Esophagus muscularis mucosa (tissue), 4 donors: ENCODE results near the gene CD22. TPM values are rescaled to one million over a fixed set of nuclear protein-coding genes. Genes with fewer than 3 reads are reported as not detected.

Experiments used
- DNase-seq: peaks from one replicate; pipeline ENCODE4 v3.0.0-alpha.2; 2017; ENCODE audit errors: extremely low spot score
- H3K27ac ChIP-seq, 4 donors: fragments of 200-600 bp; sonication (generic); replicated peaks in 1 of 4; 1 replicate in 3 of 4; 2 replicates in 1 of 4; pipeline ENCODE4 v1.5.1; 2016 to 2019; ENCODE audit warnings: mild to moderate bottlenecking in 1 of 4
- H3K27me3 ChIP-seq, 4 donors: fragments of 200-600 bp; sonication (generic); one replicate each; pipeline versions ENCODE4 v1.5.1 to v1.6.0; 2016 to 2019
- H3K36me3 ChIP-seq, 4 donors: fragments of 200-600 bp; sonication (generic); one replicate each; pipeline ENCODE4 v1.5.1; 2016 to 2019
- H3K4me1 ChIP-seq, 4 donors: fragments of 200-600 bp; sonication (generic); one replicate each; pipeline ENCODE4 v1.5.1; 2016 to 2019
- H3K4me3 ChIP-seq, 4 donors: fragments of 200-600 bp; sonication (generic); 1 replicate in 2 of 4; 2 replicates in 2 of 4; pipeline ENCODE4 v1.5.1; 2016 to 2019; ENCODE audit warnings: mild to moderate bottlenecking in 4 of 4, moderate library complexity in 1 of 4
- H3K9me3 ChIP-seq, 4 donors: fragments of 200-600 bp; sonication (generic); 1 replicate in 3 of 4; 2 replicates in 1 of 4; pipeline ENCODE4 v1.5.1; 2016 to 2019
- EP300 ChIP-seq: sonication (generic); formaldehyde crosslinking; IDR thresholded peaks from one replicate; pipeline ENCODE4 v1.6.1; 2017; ENCODE audit warnings: antibody characterized with exemption
- POLR2A ChIP-seq: fragments of 450-650 bp; IDR thresholded peaks from one replicate; pipeline ENCODE4 v1.6.1; 2017; ENCODE audit warnings: antibody characterized with exemption, moderate library complexity, mild to moderate bottlenecking, low read depth
- POLR2AphosphoS5 ChIP-seq, 2 donors: sonication (generic); formaldehyde crosslinking; IDR thresholded peaks; one replicate each; pipeline ENCODE4 v1.6.1; 2017; ENCODE audit warnings: antibody characterized with exemption in 2 of 2
- WGBS: methylation state at CpG from one replicate; pipeline ENCODE4 v1.1.5; 2018; 5-methylcytosine and 5-hydroxymethylcytosine counted together
- intact Hi-C: fragments of 100-400 bp; cut with DNase I; formaldehyde crosslinking; loops from one replicate; pipeline ENCODE4 v1.15.1; 2023
- total RNA-seq, 4 donors: library from RNA; depleted of rRNA; stranded (reverse); fragments of >200 nt; gene quantifications; one replicate each; pipeline versions ENCODE4 v1.1.0 to v1.2.1, GENCODE V29; 2016
- TF ChIP-seq, protein P1 (sequence below), 3 experiments: fragments of 200-600 bp in 2 of 3; fragments of 450-650 bp in 1 of 3; sonication (generic) in 2 of 3; IDR thresholded peaks; one replicate each; pipeline ENCODE4 v1.5.1; 2017 to 2019; ENCODE audit warnings: antibody characterized with exemption in 3 of 3, mild to moderate bottlenecking in 2 of 3, moderate library complexity in 1 of 3

CD22 gene
- total RNA-seq, 4 donors from 2014 or later = 2.3 to 12.5 (median 3.7) TPM

DNA sequence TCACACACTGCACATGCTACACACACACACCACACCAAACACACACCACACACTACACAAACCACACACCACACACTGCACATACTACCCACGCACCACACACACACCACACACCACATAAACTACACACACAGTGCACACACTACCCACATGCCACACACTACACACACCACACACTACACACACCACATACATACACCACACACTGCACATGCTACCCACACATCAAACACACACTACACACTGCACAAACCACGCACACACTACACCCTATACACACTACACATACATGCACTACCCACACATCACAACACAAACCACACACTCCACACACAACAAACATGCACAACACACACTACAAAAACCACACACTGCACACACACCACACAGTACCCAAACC lies 31.1 kb upstream of the CD22 start:
- no peaks in the 10 kb centered on the region for H3K36me3 ChIP-seq
- H3K9me3 ChIP-seq = no peaks in the 10 kb centered on the region
- no peaks in the 10 kb centered on the region for H3K4me1 ChIP-seq
- H3K27ac ChIP-seq = no peak overlapping the region
- no peak overlapping the region for H3K4me3 ChIP-seq
- WGBS = 97% methylated on average over 2 of the region's 2 CpGs
- H3K27me3 ChIP-seq = peaks cover 0 to 89% (median 4%) of the 10 kb centered on the region in 4 donors
- intact Hi-C loops = no loop called here
- DNase-seq = no peak
- TF ChIP-seq POLR2A = no peak
- no peak for TF ChIP-seq EP300
- TF ChIP-seq POLR2AphosphoS5 (IDR thresholded peaks at IDR 0.05) = no peak
- TF ChIP-seq, protein P1, sequence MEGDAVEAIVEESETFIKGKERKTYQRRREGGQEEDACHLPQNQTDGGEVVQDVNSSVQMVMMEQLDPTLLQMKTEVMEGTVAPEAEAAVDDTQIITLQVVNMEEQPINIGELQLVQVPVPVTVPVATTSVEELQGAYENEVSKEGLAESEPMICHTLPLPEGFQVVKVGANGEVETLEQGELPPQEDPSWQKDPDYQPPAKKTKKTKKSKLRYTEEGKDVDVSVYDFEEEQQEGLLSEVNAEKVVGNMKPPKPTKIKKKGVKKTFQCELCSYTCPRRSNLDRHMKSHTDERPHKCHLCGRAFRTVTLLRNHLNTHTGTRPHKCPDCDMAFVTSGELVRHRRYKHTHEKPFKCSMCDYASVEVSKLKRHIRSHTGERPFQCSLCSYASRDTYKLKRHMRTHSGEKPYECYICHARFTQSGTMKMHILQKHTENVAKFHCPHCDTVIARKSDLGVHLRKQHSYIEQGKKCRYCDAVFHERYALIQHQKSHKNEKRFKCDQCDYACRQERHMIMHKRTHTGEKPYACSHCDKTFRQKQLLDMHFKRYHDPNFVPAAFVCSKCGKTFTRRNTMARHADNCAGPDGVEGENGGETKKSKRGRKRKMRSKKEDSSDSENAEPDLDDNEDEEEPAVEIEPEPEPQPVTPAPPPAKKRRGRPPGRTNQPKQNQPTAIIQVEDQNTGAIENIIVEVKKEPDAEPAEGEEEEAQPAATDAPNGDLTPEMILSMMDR (IDR thresholded peaks at IDR 0.05) = no peak

DNA sequence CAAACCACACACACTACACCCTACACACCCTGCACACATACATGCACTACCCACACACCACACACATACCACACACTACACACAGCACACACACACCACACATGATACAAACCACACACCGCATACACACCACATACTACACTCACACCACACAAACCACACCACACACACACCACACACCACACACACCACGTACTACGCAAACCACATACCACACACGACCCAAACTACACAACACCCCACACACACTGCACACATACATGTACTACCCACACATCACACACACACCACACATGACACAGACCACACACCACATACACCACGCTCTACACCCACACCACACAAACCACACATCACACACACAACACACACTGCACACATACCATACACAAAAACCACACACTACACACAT lies 30.4 kb upstream of the CD22 start:
- H3K27ac ChIP-seq = no peak overlapping the region
- 94% methylated on average over 5 of the region's 5 CpGs for WGBS
- H3K4me1 ChIP-seq = no peaks in the 10 kb centered on the region
- intact Hi-C loops = no loop called here
- no peaks in the 10 kb centered on the region for H3K9me3 ChIP-seq
- H3K36me3 ChIP-seq = no peaks in the 10 kb centered on the region
- TF ChIP-seq EP300 = no peak
- TF ChIP-seq, protein P1 (IDR thresholded peaks at IDR 0.05) = no peak
- no peak for TF ChIP-seq POLR2A
- no peak for TF ChIP-seq POLR2AphosphoS5 (IDR thresholded peaks at IDR 0.05)
- no peak for DNase-seq
- no peak overlapping the region for H3K4me3 ChIP-seq
- peaks cover 0 to 84% (median 4%) of the 10 kb centered on the region in 4 donors for H3K27me3 ChIP-seq

DNA sequence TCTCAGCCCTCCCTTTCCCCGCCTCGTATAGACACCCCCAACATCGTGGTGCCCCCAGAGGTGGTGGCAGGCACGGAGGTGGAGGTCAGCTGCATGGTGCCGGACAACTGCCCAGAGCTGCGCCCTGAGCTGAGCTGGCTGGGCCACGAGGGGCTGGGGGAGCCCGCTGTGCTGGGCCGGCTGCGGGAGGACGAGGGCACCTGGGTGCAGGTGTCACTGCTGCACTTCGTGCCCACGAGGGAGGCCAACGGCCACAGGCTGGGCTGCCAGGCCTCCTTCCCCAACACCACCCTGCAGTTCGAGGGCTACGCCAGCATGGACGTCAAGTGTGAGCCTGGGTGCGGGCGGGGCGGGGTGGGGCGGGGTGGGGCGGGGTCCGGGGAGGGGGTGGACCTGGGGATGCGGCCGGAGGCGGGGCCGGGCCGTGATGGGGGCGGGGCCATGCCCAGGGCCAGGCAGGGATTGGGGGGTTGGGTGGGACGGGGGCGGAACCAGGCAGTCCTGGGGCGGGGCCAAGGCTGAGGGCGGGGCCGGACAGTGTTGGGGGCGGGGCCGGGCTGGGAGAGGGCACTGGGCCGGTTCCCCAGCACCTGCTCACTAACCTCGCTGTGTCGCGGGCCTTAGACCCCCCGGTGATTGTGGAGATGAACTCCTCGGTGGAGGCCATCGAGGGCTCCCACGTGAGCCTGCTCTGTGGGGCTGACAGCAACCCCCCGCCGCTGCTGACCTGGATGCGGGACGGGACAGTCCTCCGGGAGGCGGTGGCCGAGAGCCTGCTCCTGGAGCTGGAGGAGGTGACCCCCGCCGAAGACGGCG lies 29.3 kb upstream of the CD22 start:
- no peak for DNase-seq
- Histone ChIP-seq H3K36me3 (no peaks in the 10 kb centered on the region), H3K9me3 (no peaks in the 10 kb centered on the region), H3K4me1 (no peaks in the 10 kb centered on the region), H3K27me3 (peaks cover 0 to 84% (median 4%) of the 10 kb centered on the region in 4 donors), H3K4me3 (no peak overlapping the region), H3K27ac (no peak overlapping the region)
- WGBS = 27% methylated on average over 13 of the region's 55 CpGs
- TF ChIP-seq POLR2A (no peak), EP300 (no peak), POLR2AphosphoS5 (IDR thresholded peaks at IDR 0.05) (no peak)
- TF ChIP-seq, protein P1 (IDR thresholded peaks at IDR 0.05) = no peak
- intact Hi-C loops = no loop called here

- peaks cover 0 to 85% (median 4%) of the 10 kb centered on the region in 4 donors for H3K27me3 ChIP-seq
- no peak for TF ChIP-seq POLR2A
- TF ChIP-seq, protein P1 (IDR thresholded peaks at IDR 0.05) = no peak
- TF ChIP-seq POLR2AphosphoS5 (IDR thresholded peaks at IDR 0.05) = no peak
- TF ChIP-seq EP300 = no peak
- no peak overlapping the region for H3K27ac ChIP-seq
- intact Hi-C loops = no loop called here
- no peak overlapping the region for H3K4me3 ChIP-seq
- H3K36me3 ChIP-seq = no peaks in the 10 kb centered on the region
- 60% methylated on average over 6 of the region's 10 CpGs for WGBS
- DNase-seq = no peak
- no peaks in the 10 kb centered on the region for H3K9me3 ChIP-seq
- no peaks in the 10 kb centered on the region for H3K4me1 ChIP-seq
Observed at GRCh38 chr19:35300339-35300649, 28.7 kb upstream of the CD22 start.
